HT-29 (cell line): ENCODE data around the gene CUBN. TPM values are rescaled to one million over a fixed set of nuclear protein-coding genes. Genes with fewer than 3 reads are reported as not detected.
"Not testable (repeated sequence)": the region's sequence is repeated elsewhere in the genome, so short reads cannot be mapped to it uniquely, and the experiment has no call there.

Experiments
- DNase-seq: peaks from one replicate; pipeline ENCODE4 v3.0.0-alpha.2; 2015; ENCODE audit warnings: low spot score
- total RNA-seq: library from RNA; depleted of rRNA; stranded (reverse); fragments of >200 nt; shearing (Covaris generic); gene quantifications from 2 replicates; pipeline ENCODE4 v1.2.3, GENCODE V29; 2014

The CUBN gene
- total RNA-seq, 1 experiment from 2014 or later, result not detected

DNA sequence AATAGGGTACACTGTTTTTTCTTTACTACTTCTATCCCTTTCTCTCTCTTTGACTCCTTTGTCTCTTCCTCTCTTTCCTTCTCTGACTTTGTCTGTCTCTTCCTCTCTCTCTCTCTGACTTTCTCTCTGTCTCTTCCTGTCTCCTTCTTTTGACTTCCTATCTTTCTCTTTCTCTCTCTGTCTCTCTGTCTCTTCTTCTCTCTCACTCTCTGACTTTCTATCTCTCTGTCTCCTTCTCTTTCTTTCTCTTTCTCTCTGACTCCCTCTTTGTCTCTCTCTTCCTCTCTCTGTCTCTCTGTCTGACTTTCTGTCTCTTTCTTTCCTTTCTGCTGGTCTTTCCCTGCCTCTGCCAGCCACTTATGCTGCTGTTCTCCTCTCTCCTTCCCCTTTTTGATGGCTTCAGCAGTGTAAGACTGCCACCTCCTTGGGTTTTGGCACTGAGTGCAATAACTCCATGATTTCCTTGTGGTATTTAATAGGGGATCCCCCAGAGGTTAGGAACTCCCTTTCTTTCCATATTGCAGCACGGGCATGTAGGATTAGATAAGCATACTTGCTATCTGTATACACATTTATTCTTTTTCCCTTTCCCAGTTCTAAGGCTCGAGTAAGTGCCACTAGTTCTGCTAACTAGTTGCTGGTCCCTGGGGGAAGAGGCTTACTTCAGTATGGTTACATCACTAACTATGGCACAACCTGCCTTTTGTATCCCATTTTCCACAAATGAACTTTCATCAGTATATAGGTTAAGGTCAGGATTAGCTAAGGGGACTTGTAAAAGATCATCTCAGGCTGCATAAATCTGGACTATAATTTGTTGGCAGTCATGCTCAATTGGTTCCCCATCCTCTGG lies 116.3 kb downstream of the CUBN start:
- DNase-seq, result not testable (repeated sequence)

DNA sequence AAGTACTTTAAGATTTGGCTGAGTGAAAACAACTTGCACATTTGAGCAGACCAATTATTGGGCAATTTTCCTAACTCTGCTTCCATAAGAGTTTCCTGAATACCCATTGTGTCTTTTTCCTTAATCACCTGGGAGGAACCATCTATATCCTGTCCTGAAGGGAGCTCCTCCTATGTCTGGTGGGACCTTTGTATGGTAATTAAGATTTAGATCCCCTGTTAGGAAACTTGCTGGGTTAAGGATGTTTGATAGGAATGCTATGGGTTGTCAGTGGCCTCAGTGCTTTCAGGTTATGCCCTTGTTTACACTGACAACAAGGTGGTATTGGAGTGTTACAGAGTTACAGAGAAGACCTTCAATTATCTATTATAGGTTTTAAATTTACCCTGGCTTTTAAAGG lies 116.9 kb downstream of the CUBN start:
- not testable (repeated sequence) for DNase-seq

- no peak for DNase-seq
These were observed 119.1 kb downstream of the CUBN start for GRCh38 chr10:17010363-17011145.

GRCh38 chr10:17009212-17009700 lies 120.4 kb downstream of the CUBN start:
- no peak for DNase-seq

GRCh38 chr10:17007418-17007770 lies 122.2 kb downstream of the CUBN start:
- no peak for DNase-seq

DNA sequence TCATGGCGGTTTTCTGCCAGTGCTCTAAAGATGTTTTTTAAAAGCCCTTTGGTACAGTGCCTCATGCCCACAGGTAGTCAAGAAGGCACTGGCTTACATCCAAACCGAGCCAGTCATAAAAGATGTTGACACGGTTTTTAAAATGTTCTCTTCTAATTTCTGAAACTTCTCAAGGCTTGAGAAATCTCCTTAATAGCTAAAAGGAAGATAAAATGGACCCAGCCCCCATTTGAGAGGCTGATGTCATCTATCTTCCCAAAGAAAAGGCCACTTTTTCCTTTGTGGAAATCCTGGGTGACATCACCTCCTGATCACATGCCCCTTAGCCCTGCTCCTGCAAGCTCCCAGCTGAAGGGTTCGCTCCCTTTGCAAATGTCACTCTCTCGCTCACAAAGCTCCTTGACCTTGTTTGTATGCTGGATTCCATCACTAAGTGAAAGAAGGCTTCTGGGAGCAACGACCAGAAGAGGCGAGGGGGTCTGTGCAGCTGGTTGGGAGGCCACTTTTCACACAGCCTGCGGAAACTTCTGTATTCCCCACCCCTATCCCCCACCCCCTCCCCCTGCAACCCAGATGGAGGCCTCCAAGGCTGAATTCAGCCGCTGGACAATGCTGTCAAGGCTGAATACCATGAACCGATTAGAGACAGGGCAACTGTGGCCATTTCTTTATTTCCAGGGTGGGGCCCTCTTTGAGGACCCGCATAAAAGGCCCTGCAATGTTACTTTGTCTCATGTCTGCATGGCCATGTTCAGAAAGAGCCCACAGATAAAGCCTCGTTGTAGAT lies 122.8 kb downstream of the CUBN start:
- DNase-seq, result no peak

DNA sequence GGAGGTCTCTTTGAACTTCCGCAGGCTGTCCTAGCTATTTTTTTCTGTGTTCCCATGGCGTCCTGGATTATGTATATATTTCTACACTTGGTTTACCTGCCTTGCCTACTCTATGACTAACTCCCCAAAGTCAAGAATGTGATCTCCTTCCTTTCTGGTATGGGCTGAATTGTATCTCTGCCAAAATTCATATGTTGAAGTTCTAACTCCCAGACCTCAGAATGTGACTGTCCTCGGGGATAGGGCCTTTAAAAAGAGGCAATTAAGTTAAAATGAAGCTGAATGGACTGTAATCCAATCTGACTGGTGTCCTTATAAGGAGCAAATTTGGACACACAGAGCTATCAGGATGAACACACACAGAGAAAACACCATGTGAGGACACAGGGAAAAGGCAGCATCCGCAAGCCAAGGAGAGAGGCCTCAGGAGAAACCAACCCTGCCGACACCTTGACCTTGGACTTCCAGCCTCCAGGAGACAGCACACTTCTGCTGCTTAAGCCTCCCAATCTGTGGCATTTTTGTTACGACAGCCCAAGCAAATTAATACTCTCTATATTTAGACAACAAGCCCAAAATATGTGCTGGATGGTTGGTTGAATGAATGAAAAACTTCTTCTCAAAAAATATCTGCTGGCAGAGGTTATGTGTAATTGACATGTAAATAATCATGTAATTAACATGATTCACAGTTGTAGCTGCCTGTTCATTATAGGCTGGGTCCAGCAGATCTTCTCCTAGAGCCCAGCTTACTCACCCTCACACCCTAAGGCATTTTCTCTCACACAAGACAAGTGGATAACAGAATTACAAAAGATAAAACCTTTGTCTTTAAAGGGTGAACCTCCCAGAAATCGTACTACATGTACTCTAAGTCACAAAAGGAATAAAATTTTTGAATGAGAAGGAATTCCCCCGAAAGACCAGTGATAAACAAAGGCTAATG lies 123.7 kb downstream of the CUBN start:
- no peak for DNase-seq

DNA sequence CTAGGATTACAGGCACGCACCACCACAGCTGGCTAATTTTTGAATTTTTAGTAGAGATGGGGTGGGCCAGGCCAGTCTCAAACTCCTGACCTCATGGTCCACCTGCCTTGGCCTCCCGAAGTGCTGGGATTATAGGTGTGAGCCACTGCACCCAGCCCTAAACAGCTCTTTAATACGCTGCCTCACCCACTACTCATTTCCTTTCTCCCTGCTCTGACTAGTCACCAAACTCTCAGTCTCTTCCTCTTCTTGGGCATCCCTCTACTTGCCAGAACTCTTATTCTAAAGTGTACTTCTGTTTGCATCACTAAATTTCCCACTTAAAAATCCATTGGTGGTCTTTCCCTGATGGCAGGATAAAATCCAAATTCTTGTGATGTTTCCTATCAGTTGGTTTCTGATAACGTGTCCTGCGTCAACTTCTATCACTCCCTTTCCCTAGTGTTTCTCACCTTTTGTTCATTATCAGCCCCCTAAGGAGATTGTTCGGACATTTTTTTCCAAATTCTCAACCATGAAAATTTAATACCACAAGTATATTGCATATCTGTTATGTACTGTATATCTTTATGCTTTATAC lies 124.7 kb downstream of the CUBN start:
- no peak for DNase-seq

- DNase-seq, result no peak
These were observed 125.8 kb downstream of the CUBN start for GRCh38 chr10:17003651-17004286.

- DNase-seq, result peak; percentile 59
These were observed 126.5 kb downstream of the CUBN start for GRCh38 chr10:17003151-17003550.

DNA sequence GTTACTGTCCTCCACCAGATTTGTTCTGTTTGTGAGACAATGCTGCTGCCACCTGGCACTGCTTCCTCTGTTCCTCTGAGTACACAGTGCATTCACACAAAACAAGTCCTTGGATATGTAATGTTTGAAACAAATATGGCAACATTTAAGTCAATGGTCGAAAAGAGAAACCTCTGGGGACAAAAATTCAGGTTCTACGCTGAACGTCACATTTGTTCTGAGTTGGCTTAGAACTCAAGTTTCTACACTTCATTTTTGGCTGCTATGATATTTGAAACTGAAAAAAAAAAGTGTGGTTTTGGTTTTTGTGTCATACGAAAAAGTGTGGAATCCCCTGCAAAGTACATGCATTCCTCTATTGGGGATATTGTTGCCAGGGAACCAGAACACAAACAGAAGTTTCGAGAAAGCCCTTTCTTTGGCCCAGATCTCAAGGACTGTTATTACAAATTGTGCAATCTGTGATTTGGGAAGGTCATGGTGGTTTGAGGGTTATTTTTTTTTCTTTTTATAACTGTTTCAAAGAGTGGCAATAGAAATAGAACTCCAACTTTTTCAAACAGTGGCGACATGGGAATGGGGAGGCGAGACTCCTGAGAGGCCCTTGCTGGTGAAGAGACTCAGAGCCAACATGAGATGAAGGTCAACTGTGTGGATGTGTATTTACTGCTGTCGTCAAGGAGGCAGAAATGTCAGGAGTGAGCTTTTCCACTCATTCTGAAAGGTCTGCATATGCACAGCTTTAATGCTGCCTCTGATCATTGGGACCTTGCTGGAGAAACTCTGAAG lies 127.5 kb downstream of the CUBN start:
- DNase-seq, result no peak

DNA sequence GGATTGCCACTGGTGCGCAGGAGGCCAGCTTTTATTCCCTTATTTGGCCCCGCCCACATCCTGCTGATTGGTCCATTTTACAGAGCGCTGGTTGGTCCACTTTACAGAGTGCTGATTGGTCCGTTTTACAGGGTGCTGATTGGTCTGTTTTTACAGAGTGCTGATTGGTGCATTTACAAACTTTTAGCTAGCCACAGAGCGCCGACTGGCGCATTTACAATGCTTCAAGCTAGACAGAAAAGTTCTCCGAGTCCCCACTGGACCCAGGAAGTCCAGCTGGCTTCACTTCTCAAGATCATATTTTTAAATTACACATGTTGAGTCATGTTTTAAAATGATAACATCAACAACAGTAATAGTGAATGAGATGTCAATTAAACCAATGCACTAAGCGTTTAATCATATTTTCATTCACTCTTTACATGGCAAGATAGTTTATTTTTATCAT lies 128.3 kb downstream of the CUBN start:
- DNase-seq, result no peak

DNA sequence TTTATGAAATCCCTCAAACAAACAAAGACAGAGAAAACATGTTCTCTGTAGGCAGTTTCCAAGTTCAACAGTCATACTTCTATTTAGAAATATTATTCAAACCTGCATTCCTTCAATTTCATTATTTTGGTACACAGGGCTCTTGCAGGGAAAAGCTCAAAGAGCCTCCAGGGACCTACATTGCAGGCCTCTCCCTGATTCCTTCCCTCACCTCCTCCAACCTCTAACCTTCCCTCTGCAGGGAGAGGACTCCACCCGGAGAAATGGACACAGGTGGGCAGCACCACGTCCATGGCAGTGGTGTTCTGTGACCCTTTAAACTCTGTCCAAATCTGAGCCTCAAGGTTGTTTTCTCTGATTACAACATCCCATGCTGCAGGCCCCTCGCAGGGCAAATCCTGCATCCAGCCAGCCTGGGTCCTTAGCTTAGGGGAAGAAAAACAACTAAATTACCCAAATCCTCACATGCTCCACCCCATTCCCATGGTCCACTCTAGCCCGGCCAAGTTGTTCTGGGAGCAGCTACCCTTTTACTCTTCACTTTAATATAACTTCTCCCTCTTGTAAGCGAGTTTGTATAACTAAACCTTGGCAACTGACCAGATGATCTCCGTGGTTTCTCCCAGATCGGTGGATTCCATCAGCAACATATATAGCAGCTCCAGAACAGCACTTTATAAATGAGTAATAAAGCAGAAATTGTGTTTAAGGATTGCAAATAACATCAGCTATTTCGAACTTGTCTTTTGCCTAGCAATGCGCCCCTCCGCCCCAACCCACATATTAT lies 129.8 kb downstream of the CUBN start:
- DNase-seq, result no peak

GRCh38 chr10:16996530-16996964 lies 133.1 kb downstream of the CUBN start:
- DNase-seq, result no peak

DNA sequence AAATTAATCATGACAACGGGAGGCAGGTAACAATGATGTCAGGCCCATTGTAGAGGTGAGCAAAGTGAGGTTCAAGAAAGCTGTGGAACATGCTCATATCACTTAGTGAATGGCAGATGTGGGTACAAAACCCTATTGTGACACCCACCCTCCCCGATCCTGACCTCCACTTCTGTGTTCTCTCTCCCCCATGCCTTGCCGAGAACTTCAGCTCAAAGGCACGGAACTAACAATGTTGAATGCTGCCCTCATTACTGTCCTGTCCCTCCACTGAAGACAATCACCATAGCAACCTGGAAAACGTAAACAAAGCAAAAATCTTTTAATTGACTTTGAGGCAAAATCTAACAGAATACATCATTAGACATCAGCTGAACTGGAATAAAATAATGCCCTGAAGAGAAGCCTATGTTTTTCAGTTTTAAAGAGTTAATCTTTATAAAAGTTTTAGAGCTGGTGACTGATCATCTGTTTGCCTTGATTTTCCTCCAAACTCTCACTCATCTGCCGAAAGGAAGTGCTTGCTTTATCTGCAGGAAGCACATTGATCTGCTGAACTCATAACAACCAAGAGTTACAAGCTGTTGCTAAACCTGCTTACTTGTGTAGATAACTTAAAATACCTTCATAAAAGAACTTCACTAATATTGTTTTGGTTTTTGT lies 133.6 kb downstream of the CUBN start:
- DNase-seq, result peak; percentile 56

DNA sequence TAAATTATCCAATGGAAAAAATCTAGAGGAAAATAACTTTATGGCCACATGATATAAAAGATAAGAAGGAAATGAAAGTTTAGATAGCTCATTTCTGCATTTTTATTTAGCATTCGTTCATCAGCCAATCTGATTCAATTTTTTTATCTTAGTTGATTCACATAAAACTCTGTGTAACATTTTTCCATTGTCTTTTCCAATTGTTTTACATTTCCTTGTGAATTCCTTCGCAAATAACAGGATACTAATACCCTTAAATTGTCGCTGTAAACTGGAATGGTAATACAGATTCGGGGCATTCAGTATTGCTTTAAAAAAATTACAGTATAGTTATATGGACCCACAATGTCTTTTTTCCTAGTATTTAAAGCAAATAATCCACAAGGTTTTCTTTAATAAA lies 136.4 kb downstream of the CUBN start:
- DNase-seq, result no peak

DNA sequence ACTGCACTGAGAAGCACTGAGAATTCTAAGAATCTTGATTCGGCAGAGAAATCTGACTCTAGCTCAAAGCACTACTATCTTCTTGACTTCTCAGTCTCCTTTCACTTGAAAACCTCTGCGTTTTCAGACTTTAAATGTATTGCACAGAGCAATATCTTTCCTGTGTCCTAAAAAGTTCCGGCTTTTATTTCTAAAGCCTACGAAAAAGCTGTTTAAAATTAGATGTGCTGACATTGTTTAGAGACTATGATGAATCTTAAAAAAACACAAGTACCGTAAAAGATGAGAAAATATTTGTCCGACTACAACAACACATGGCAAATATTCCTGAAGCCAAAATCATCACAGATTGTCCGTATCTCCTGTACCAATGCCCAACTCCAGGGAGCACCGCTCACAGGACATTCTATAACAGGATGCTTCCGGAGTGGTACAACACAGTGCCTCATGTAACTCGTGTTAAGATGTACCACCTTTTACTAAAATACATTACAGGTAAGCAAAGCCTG lies 136.9 kb downstream of the CUBN start:
- DNase-seq, result no peak
